Endodermal cell (in vitro differentiated cells): ENCODE results near the gene SYT8. TPM values are rescaled to one million over a fixed set of nuclear protein-coding genes. Genes with fewer than 3 reads are reported as not detected.

Source experiments
- DNase-seq: peaks from one replicate; pipeline ENCODE4 v3.0.0-alpha.2; 2017
- H3K27ac ChIP-seq: 2 replicates; pipeline ENCODE4 v1.5.1; 2013; ENCODE audit warnings: mild to moderate bottlenecking, low read depth, low read length, moderate library complexity
- H3K27me3 ChIP-seq: 2 replicates; pipeline ENCODE4 v1.6.1; 2013; ENCODE audit warnings: mild to moderate bottlenecking, low read length, moderate library complexity; ENCODE audit not compliant: insufficient read depth, control insufficient read depth, poor library complexity, severe bottlenecking
- H3K36me3 ChIP-seq: 2 replicates; pipeline ENCODE4 v1.7.0; 2013; ENCODE audit warnings: mild to moderate bottlenecking, low read length, moderate library complexity; ENCODE audit not compliant: control insufficient read depth, insufficient read depth
- H3K4me1 ChIP-seq: one replicate; pipeline ENCODE4 v1.7.0; 2013; ENCODE audit warnings: low read length; ENCODE audit not compliant: control insufficient read depth, insufficient read depth
- H3K4me3 ChIP-seq: 2 replicates; pipeline ENCODE4 v1.5.1; 2013; ENCODE audit warnings: mild to moderate bottlenecking, low read length, moderate library complexity
- H3K9ac ChIP-seq: 2 replicates; pipeline ENCODE4 v1.6.1; 2013; ENCODE audit warnings: mild to moderate bottlenecking, low read length, moderate library complexity; ENCODE audit not compliant: poor library complexity, severe bottlenecking; ENCODE audit errors: extremely low read depth
- H3K9me3 ChIP-seq: 2 replicates; pipeline ENCODE4 v1.6.1; 2013; ENCODE audit warnings: mild to moderate bottlenecking, low read length, moderate library complexity; ENCODE audit not compliant: control insufficient read depth
- H3K27ac Mint-ChIP-seq: 2 replicates; pipeline ENCODE4 v1.8.0; 2020; ENCODE audit warnings: mixed read lengths
- H3K27me3 Mint-ChIP-seq: 2 replicates; pipeline ENCODE4 v1.8.0; 2021; ENCODE audit warnings: mild to moderate bottlenecking, mixed read lengths; ENCODE audit not compliant: insufficient read depth
- H3K36me3 Mint-ChIP-seq: 2 replicates; pipeline ENCODE4 v1.8.0; 2020; ENCODE audit warnings: low read depth, mixed read lengths
- H3K4me1 Mint-ChIP-seq: 2 replicates; pipeline ENCODE4 v1.8.0; 2020; ENCODE audit warnings: mixed read lengths
- H3K4me3 Mint-ChIP-seq: 2 replicates; pipeline ENCODE4 v1.8.0; 2020; ENCODE audit warnings: mild to moderate bottlenecking, moderate library complexity, mixed read lengths
- H3K9me3 Mint-ChIP-seq: 2 replicates; pipeline ENCODE4 v1.8.0; 2020; ENCODE audit warnings: mild to moderate bottlenecking, mixed read lengths
- WGBS, 2 experiments: methylation state at CpG; one replicate each; pipeline versions ENCODE4 v1.1.5 to v1.1.7; 2013; ENCODE audit warnings: missing lambda C conversion rate in 2 of 2, mixed read lengths in 1 of 2; ENCODE audit not compliant: insufficient coverage in 1 of 2, insufficient read length in 1 of 2; 5-methylcytosine and 5-hydroxymethylcytosine counted together
- total RNA-seq, 2 donors: library from RNA; stranded (reverse); fragmentation: NEBNext Ultra II Directional in 1 of 2; extraction: Animal tissue kit (Norgen Biotek cat#: 25700) in 1 of 2; gene quantifications; 2 replicates in 1 of 2; 3 replicates in 1 of 2; pipeline ENCODE4 v1.2.1, GENCODE V29; 2021
- TF ChIP-seq, protein P1 (sequence below): fragments of 200-600 bp; sonication (generic); conservative IDR thresholded peaks from 2 replicates; pipeline ENCODE4 v1.5.0; 2021; ENCODE audit warnings: antibody characterized with exemption, mild to moderate bottlenecking

The SYT8 gene
- total RNA-seq, 2 donors from 2014 or later: not detected

DNA sequence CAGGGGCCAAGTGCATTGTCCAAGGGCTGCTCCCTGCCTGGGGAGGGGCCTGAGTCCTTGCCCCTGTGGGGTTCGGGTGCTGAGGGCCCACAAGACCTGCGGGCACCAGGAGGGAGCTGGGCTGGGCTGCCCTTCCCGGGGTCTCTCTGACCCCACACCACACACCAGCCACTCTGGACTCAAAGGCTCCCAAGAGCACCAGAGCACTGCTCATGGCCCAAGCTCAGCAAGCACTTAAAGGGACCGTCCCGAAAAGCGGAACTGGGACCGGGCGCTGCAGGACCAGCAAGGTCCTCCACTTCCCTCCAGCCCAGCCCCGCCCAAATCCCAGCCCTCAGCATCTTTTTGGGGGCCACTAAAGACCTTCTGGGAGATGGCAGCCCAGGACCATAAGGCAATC is 23.4 kb downstream of the SYT8 start:
- H3K4me1 ChIP-seq: no peaks in the 10 kb centered on the region
- no peaks in the 10 kb centered on the region for H3K27me3 ChIP-seq
- Mint-ChIP-seq H3K36me3 (no peaks in the 10 kb centered on the region), H3K4me3 (no peak overlapping the region), H3K27me3 (peaks cover 4% of the 10 kb centered on the region), H3K27ac (no peak overlapping the region), H3K9me3 (no peaks in the 10 kb centered on the region), H3K4me1 (no peaks in the 10 kb centered on the region)
- H3K27ac ChIP-seq: no peak overlapping the region
- no peaks in the 10 kb centered on the region for H3K9me3 ChIP-seq
- no peak overlapping the region for H3K9ac ChIP-seq
- 93% methylated on average over 9 of the region's 9 CpGs; no CpG with 5 or more reads in 1 of the 2 experiments for WGBS, 2 experiments
- H3K4me3 ChIP-seq: no peak overlapping the region
- H3K36me3 ChIP-seq: no peaks in the 10 kb centered on the region
- TF ChIP-seq, protein P1, sequence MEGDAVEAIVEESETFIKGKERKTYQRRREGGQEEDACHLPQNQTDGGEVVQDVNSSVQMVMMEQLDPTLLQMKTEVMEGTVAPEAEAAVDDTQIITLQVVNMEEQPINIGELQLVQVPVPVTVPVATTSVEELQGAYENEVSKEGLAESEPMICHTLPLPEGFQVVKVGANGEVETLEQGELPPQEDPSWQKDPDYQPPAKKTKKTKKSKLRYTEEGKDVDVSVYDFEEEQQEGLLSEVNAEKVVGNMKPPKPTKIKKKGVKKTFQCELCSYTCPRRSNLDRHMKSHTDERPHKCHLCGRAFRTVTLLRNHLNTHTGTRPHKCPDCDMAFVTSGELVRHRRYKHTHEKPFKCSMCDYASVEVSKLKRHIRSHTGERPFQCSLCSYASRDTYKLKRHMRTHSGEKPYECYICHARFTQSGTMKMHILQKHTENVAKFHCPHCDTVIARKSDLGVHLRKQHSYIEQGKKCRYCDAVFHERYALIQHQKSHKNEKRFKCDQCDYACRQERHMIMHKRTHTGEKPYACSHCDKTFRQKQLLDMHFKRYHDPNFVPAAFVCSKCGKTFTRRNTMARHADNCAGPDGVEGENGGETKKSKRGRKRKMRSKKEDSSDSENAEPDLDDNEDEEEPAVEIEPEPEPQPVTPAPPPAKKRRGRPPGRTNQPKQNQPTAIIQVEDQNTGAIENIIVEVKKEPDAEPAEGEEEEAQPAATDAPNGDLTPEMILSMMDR: no peak
- DNase-seq: no peak

DNA sequence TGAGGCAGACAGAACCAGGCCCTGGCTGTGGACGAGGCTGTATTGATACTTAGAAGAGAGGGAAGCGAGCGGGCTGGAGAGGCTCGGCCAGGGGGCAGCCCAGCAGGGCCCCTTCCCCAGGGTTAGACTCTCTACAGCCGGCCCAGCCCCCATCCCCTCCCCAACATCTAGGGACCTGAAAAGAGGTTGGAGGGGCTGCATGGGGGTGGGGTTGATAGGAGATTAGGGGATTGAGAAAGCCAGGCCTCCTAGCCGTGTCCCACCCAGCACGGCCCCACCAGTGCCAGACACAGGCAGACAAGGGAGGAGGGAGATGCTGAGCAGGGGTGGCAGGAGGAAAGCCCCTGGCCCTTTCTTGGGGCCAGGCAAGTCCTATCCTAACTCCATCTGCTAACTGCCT is 23.8 kb downstream of the SYT8 start:
- H3K27ac ChIP-seq: no peak overlapping the region
- 83 to 89% methylated on average over 2 to 5 of the region's 7 CpGs for WGBS, 2 experiments
- H3K4me3 Mint-ChIP-seq: no peak overlapping the region
- H3K9me3 Mint-ChIP-seq: no peaks in the 10 kb centered on the region
- H3K9me3 ChIP-seq: no peaks in the 10 kb centered on the region
- no peaks in the 10 kb centered on the region for H3K36me3 ChIP-seq
- DNase-seq: no peak
- H3K9ac ChIP-seq: no peak overlapping the region
- no peaks in the 10 kb centered on the region for H3K36me3 Mint-ChIP-seq
- peaks cover 4% of the 10 kb centered on the region for H3K27me3 Mint-ChIP-seq
- H3K4me1 ChIP-seq: no peaks in the 10 kb centered on the region
- H3K27me3 ChIP-seq: no peaks in the 10 kb centered on the region
- no peaks in the 10 kb centered on the region for H3K4me1 Mint-ChIP-seq
- TF ChIP-seq, protein P1: no peak
- no peak overlapping the region for H3K4me3 ChIP-seq
- H3K27ac Mint-ChIP-seq: no peak overlapping the region

- H3K27ac Mint-ChIP-seq: no peak overlapping the region
- WGBS, 2 experiments: 90 to 100% methylated on average over 1 to 4 of the region's 4 CpGs
- no peaks in the 10 kb centered on the region for H3K4me1 Mint-ChIP-seq
- no peak overlapping the region for H3K4me3 Mint-ChIP-seq
- Histone ChIP-seq H3K4me1 (no peaks in the 10 kb centered on the region), H3K9me3 (no peaks in the 10 kb centered on the region), H3K27ac (no peak overlapping the region), H3K4me3 (no peak overlapping the region), H3K27me3 (no peaks in the 10 kb centered on the region), H3K36me3 (no peaks in the 10 kb centered on the region), H3K9ac (no peak overlapping the region)
- no peaks in the 10 kb centered on the region for H3K36me3 Mint-ChIP-seq
- no peaks in the 10 kb centered on the region for H3K9me3 Mint-ChIP-seq
- peaks cover 4% of the 10 kb centered on the region for H3K27me3 Mint-ChIP-seq
- TF ChIP-seq, protein P1: no peak
- DNase-seq: no peak
These were observed 24.2 kb downstream of the SYT8 start for GRCh38 chr11:1859004-1859403.
